ENCODE results near the gene CYP26B1.

Gene CYP26B1

GRCh38 chr2:72132981-72133720 lies 14.5 kb downstream of the CYP26B1 start:
- Histone ChIP-seq H3K4me3 (ENCODE audit: low read length) (no peak overlapping the region), H3K27ac (ENCODE audit: low read length) (no peak overlapping the region), H3K27me3 (replicated peaks; ENCODE audit: insufficient read depth, low read length) (no peaks in the 10 kb centered on the region), H4K20me1 (ENCODE audit: insufficient read depth, low read length) (no peaks in the 10 kb centered on the region), H3K9me3 (replicated peaks; ENCODE audit: insufficient read depth, low read length) (no peaks in the 10 kb centered on the region), H3K4me2 (ENCODE audit: low read depth, low read length) (no peak overlapping the region), H3K4me1 (ENCODE audit: low read length) (no peaks in the 10 kb centered on the region), H3K36me3 (replicated peaks; ENCODE audit: insufficient read depth, low read length) (no peaks in the 10 kb centered on the region), H3F3A (ENCODE audit: insufficient read depth, low read length) (no peaks in the 10 kb centered on the region), H3K79me2 (ENCODE audit: low read length) (no peaks in the 10 kb centered on the region), H2AFZ (ENCODE audit: low read length) (no peak overlapping the region), H3K9me2 (replicated peaks; ENCODE audit: insufficient read depth, low read length) (no peaks in the 10 kb centered on the region), H3K9ac (ENCODE audit: low read length) (no peak overlapping the region)
- TF ChIP-seq EZH2 (optimal IDR thresholded peaks at IDR 0.05; ENCODE audit: low read depth, low read length) = no peak
- DNase-seq = no peak

GRCh38 chr2:72131916-72132841 lies 15.5 kb downstream of the CYP26B1 start:
- Histone ChIP-seq H3K27me3 (replicated peaks; ENCODE audit: insufficient read depth, low read length) (no peaks in the 10 kb centered on the region), H4K20me1 (ENCODE audit: insufficient read depth, low read length) (no peaks in the 10 kb centered on the region), H3F3A (ENCODE audit: insufficient read depth, low read length) (no peaks in the 10 kb centered on the region), H3K4me2 (ENCODE audit: low read depth, low read length) (no peak overlapping the region), H3K79me2 (ENCODE audit: low read length) (no peaks in the 10 kb centered on the region), H3K27ac (ENCODE audit: low read length) (no peak overlapping the region), H3K4me1 (ENCODE audit: low read length) (no peaks in the 10 kb centered on the region), H3K36me3 (replicated peaks; ENCODE audit: insufficient read depth, low read length) (no peaks in the 10 kb centered on the region), H2AFZ (ENCODE audit: low read length) (no peak overlapping the region), H3K9me2 (replicated peaks; ENCODE audit: insufficient read depth, low read length) (no peaks in the 10 kb centered on the region), H3K9me3 (replicated peaks; ENCODE audit: insufficient read depth, low read length) (no peaks in the 10 kb centered on the region), H3K9ac (ENCODE audit: low read length) (no peak overlapping the region), H3K4me3 (ENCODE audit: low read length) (no peak overlapping the region)
- TF ChIP-seq, protein P1, sequence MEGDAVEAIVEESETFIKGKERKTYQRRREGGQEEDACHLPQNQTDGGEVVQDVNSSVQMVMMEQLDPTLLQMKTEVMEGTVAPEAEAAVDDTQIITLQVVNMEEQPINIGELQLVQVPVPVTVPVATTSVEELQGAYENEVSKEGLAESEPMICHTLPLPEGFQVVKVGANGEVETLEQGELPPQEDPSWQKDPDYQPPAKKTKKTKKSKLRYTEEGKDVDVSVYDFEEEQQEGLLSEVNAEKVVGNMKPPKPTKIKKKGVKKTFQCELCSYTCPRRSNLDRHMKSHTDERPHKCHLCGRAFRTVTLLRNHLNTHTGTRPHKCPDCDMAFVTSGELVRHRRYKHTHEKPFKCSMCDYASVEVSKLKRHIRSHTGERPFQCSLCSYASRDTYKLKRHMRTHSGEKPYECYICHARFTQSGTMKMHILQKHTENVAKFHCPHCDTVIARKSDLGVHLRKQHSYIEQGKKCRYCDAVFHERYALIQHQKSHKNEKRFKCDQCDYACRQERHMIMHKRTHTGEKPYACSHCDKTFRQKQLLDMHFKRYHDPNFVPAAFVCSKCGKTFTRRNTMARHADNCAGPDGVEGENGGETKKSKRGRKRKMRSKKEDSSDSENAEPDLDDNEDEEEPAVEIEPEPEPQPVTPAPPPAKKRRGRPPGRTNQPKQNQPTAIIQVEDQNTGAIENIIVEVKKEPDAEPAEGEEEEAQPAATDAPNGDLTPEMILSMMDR (IDR thresholded peaks at IDR 0.05; ENCODE audit: low read length) = no peak
- TF ChIP-seq EZH2 (optimal IDR thresholded peaks at IDR 0.05; ENCODE audit: low read depth, low read length) (no peak), EZH2phosphoT487 (IDR thresholded peaks at IDR 0.05; ENCODE audit: low read length) (no peak)
- DNase-seq = no peak

GRCh38 chr2:72131371-72131891 lies 16.2 kb downstream of the CYP26B1 start:
- Histone ChIP-seq H3K4me3 (ENCODE audit: low read length) (no peak overlapping the region), H3K9me2 (replicated peaks; ENCODE audit: insufficient read depth, low read length) (no peaks in the 10 kb centered on the region), H3K27me3 (replicated peaks; ENCODE audit: insufficient read depth, low read length) (no peaks in the 10 kb centered on the region), H3K36me3 (replicated peaks; ENCODE audit: insufficient read depth, low read length) (no peaks in the 10 kb centered on the region), H3K4me2 (ENCODE audit: low read depth, low read length) (no peak overlapping the region), H3K9ac (ENCODE audit: low read length) (no peak overlapping the region), H3K4me1 (ENCODE audit: low read length) (no peaks in the 10 kb centered on the region), H2AFZ (ENCODE audit: low read length) (no peak overlapping the region), H3K79me2 (ENCODE audit: low read length) (no peaks in the 10 kb centered on the region), H4K20me1 (ENCODE audit: insufficient read depth, low read length) (no peaks in the 10 kb centered on the region), H3K27ac (ENCODE audit: low read length) (no peak overlapping the region), H3F3A (ENCODE audit: insufficient read depth, low read length) (no peaks in the 10 kb centered on the region), H3K9me3 (replicated peaks; ENCODE audit: insufficient read depth, low read length) (no peaks in the 10 kb centered on the region)
- TF ChIP-seq, protein P1 (IDR thresholded peaks at IDR 0.05; ENCODE audit: low read length) = no peak
- no peak for TF ChIP-seq EZH2phosphoT487 (IDR thresholded peaks at IDR 0.05; ENCODE audit: low read length)
- TF ChIP-seq EZH2 (optimal IDR thresholded peaks at IDR 0.05; ENCODE audit: low read depth, low read length) = no peak
- DNase-seq = no peak

All from MM.1S (cell line).